Measurements from ENCODE around the gene KDM4B.
A peak's percentile ranks its signal among the peaks of the same experiment; 100 is the strongest.

Gene KDM4B

DNA sequence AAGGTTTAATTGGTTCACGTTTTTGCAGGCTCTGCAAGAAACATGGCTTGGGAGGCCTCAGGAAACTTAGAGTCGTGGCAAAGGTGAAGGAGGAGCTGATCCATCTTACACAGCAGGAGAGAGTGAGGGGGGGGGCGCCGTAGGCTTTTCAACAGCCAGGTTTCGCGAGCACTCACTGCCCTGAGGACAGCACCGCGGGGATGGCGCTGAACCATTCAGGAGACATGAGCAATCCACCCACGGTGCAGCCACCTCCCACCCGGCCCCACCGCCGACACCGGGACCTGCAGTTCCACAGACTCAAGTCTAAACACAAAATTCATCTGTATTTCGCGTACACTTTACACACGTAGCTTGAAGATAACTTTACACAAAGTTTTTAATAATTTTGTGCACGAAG is 73.6 kb downstream of the KDM4B start:
- H3K27ac ChIP-seq (ENCODE audit: poor library complexity, severe bottlenecking) = no peak overlapping the region
- DNase-seq (ENCODE audit: low spot score) (no peak), ATAC-seq (ENCODE audit: low read depth) (no peak)
- peaks cover 13% of the 10 kb centered on the region for H3K4me1 ChIP-seq (ENCODE audit: insufficient read depth, poor library complexity, severe bottlenecking)
- H3K36me3 ChIP-seq (ENCODE audit: low read depth) = peaks cover 13% of the 10 kb centered on the region
- no peaks in the 10 kb centered on the region for H3K9me3 ChIP-seq (ENCODE audit: severe bottlenecking)
- TF ChIP-seq, protein P1, sequence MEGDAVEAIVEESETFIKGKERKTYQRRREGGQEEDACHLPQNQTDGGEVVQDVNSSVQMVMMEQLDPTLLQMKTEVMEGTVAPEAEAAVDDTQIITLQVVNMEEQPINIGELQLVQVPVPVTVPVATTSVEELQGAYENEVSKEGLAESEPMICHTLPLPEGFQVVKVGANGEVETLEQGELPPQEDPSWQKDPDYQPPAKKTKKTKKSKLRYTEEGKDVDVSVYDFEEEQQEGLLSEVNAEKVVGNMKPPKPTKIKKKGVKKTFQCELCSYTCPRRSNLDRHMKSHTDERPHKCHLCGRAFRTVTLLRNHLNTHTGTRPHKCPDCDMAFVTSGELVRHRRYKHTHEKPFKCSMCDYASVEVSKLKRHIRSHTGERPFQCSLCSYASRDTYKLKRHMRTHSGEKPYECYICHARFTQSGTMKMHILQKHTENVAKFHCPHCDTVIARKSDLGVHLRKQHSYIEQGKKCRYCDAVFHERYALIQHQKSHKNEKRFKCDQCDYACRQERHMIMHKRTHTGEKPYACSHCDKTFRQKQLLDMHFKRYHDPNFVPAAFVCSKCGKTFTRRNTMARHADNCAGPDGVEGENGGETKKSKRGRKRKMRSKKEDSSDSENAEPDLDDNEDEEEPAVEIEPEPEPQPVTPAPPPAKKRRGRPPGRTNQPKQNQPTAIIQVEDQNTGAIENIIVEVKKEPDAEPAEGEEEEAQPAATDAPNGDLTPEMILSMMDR (IDR thresholded peaks at IDR 0.05; ENCODE audit: poor library complexity, severe bottlenecking) = no peak
- H3K27me3 ChIP-seq (ENCODE audit: insufficient read depth, poor library complexity, severe bottlenecking) = no peaks in the 10 kb centered on the region
- H3K4me3 ChIP-seq (ENCODE audit: severe bottlenecking) = no peak overlapping the region

DNA sequence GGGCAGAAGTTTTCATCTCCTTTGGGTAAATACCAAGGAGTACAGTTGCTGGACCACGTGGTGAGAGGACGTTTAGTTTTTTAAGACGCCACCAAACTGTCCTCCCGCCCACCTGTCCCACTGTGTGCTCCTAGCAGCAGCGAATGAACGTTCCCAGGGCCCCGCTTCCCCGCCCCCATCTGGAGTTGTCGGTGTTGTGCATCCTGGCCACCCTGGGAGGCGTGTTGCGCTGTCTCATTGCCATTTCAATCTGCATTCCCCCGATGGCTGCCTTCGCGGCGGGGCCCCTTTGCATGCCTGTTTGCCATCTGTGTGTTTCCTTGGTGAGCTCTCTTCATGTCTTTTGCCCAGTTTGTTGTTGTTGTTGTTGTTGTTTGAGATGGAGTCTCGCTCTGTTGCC is 76.1 kb downstream of the KDM4B start:
- TF ChIP-seq, protein P1 (IDR thresholded peaks at IDR 0.05; ENCODE audit: poor library complexity, severe bottlenecking) = no peak
- Histone ChIP-seq H3K4me3 (ENCODE audit: severe bottlenecking) (no peak overlapping the region), H3K4me1 (ENCODE audit: insufficient read depth, poor library complexity, severe bottlenecking) (peaks cover 22% of the 10 kb centered on the region), H3K9me3 (ENCODE audit: severe bottlenecking) (no peaks in the 10 kb centered on the region), H3K27me3 (ENCODE audit: insufficient read depth, poor library complexity, severe bottlenecking) (no peaks in the 10 kb centered on the region), H3K27ac (ENCODE audit: poor library complexity, severe bottlenecking) (no peak overlapping the region), H3K36me3 (ENCODE audit: low read depth) (peaks cover 15% of the 10 kb centered on the region)
- no peak for DNase-seq (ENCODE audit: low spot score)
- no peak for ATAC-seq (ENCODE audit: low read depth)

DNA sequence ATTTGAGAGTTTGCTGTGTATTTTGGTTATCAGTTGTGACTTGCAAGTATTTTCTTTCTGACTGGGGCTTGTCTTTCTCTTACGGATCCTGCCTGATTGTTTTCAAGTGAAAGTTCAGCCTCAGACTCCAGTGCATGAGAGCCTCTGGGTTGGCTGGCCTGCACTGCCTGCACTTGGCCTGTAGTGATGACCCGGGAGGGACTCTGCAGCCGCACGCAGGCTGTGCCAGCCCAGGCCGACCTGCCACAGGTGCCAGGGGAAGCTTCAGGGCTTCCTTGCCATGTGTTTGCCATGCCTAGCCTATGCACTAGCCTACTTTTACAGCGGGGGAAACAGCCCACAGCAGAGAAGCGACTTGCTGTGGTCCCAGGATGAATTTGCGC is 77.0 kb downstream of the KDM4B start:
- Histone ChIP-seq H3K4me1 (ENCODE audit: insufficient read depth, poor library complexity, severe bottlenecking) (peaks cover 22% of the 10 kb centered on the region), H3K27me3 (ENCODE audit: insufficient read depth, poor library complexity, severe bottlenecking) (no peaks in the 10 kb centered on the region), H3K4me3 (ENCODE audit: severe bottlenecking) (no peak overlapping the region), H3K27ac (ENCODE audit: poor library complexity, severe bottlenecking) (peak overlapping the region; percentile 17), H3K36me3 (ENCODE audit: low read depth) (peaks cover 8% of the 10 kb centered on the region), H3K9me3 (ENCODE audit: severe bottlenecking) (no peaks in the 10 kb centered on the region)
- no peak for DNase-seq (ENCODE audit: low spot score)
- ATAC-seq (ENCODE audit: low read depth) = no peak; the same call in 2 of the 3 replicates
- TF ChIP-seq, protein P1 (IDR thresholded peaks at IDR 0.05; ENCODE audit: poor library complexity, severe bottlenecking) = no peak

DNA sequence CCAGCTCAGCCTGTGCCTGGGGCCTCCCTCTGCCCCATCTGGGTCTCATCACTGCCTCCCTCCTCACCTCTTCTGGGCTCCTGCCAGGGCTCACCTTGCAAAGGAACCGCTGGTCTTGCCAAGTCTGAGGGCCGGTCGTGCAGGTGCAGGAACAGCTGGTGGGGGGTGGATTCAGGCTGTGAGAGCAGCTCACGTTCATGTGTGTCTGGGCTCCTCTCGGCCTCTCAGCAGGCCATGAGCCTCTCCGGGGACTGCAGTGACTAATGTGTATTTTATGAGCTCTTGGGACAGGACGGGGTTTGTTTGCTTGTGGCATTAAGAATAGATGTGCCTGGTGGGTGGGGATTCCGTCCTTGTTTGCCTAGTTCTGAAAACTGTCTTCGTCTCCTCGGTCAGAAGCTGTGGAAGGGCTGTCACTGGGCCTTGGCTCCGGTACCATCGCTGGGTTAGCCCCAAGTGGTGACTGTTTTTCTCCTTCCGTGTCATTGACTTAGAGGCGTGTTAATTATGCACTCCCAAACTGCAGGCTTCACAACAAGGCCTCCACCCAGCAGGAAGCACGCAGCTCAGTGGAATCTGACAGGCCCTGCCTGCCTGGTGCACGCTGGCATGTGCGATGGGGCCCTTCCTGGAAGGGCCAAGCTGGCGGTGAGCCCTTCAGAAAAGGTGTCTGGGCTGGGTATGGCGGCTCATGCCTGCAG is 77.6 kb downstream of the KDM4B start:
- TF ChIP-seq, protein P1 (IDR thresholded peaks at IDR 0.05; ENCODE audit: poor library complexity, severe bottlenecking) = no peak
- H3K9me3 ChIP-seq (ENCODE audit: severe bottlenecking) = no peaks in the 10 kb centered on the region
- peak overlapping the region; percentile 17 for H3K27ac ChIP-seq (ENCODE audit: poor library complexity, severe bottlenecking)
- DNase-seq (ENCODE audit: low spot score) (no peak), ATAC-seq (ENCODE audit: low read depth) (peak; percentile 59)
- peaks cover 22% of the 10 kb centered on the region for H3K4me1 ChIP-seq (ENCODE audit: insufficient read depth, poor library complexity, severe bottlenecking)
- no peaks in the 10 kb centered on the region for H3K27me3 ChIP-seq (ENCODE audit: insufficient read depth, poor library complexity, severe bottlenecking)
- peaks cover 6% of the 10 kb centered on the region for H3K36me3 ChIP-seq (ENCODE audit: low read depth)
- H3K4me3 ChIP-seq (ENCODE audit: severe bottlenecking) = no peak overlapping the region

DNA sequence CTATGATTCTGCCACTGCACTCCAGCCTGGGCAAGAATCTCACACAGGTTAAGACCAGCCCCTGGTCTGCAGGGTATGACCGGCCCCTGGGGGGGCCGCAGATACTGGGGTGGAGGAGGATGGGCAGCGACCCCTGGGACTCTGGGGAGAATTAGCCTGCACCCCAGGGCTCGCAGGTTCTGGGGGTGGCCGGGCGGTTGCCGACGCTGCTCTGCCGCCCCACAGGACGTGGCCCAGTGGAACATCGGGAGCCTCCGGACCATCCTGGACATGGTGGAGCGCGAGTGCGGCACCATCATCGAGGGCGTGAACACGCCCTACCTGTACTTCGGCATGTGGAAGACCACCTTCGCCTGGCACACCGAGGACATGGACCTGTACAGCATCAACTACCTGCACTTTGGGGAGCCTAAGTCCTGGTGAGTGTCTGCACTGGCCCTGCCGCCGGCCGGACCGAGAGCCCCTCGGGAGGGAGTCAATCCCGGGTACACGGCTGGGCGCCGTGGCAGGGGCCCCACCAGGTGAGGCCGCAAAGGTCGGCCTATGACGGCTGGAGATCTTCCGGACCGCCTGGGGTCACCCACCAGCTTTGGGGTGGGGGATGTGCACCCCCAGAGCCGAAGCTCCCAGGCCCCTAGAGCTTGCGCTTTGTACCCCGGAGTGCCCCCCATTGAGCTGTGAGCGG is 78.5 kb downstream of the KDM4B start:
- DNase-seq (ENCODE audit: low spot score) (no peak), ATAC-seq (ENCODE audit: low read depth) (no peak)
- peak overlapping the region; percentile 17 for H3K27ac ChIP-seq (ENCODE audit: poor library complexity, severe bottlenecking)
- no peaks in the 10 kb centered on the region for H3K27me3 ChIP-seq (ENCODE audit: insufficient read depth, poor library complexity, severe bottlenecking)
- H3K9me3 ChIP-seq (ENCODE audit: severe bottlenecking) = no peaks in the 10 kb centered on the region
- peaks cover 22% of the 10 kb centered on the region for H3K4me1 ChIP-seq (ENCODE audit: insufficient read depth, poor library complexity, severe bottlenecking)
- peaks cover 6% of the 10 kb centered on the region for H3K36me3 ChIP-seq (ENCODE audit: low read depth)
- H3K4me3 ChIP-seq (ENCODE audit: severe bottlenecking) = no peak overlapping the region
- TF ChIP-seq, protein P1 (IDR thresholded peaks at IDR 0.05; ENCODE audit: poor library complexity, severe bottlenecking) = no peak
